IPS-NIHi7 (cell line): ENCODE measurements around the gene BUB1B.
"Not testable (repeated sequence)": the region's sequence is repeated elsewhere in the genome, so short reads cannot be mapped to it uniquely, and the experiment has no call there.

Experiments
- DNase-seq: peaks from one replicate; pipeline ENCODE4 v3.0.0; 2012; ENCODE audit warnings: mixed read lengths; ENCODE audit errors: extremely low spot score

Gene BUB1B

GRCh38 chr15:40135846-40136450, 24.9 kb upstream of the BUB1B start:
- DNase-seq: not testable (repeated sequence)

- DNase-seq: no peak
Observed at GRCh38 chr15:40136470-40137302, 24.2 kb upstream of the BUB1B start.

- DNase-seq: peak; percentile 53
Observed at GRCh38 chr15:40137303-40138200, 23.3 kb upstream of the BUB1B start.

- DNase-seq: not testable (repeated sequence)
Observed at GRCh38 chr15:40138201-40138570, 22.7 kb upstream of the BUB1B start.

- DNase-seq: no peak
Observed at GRCh38 chr15:40142428-40142827, 18.4 kb upstream of the BUB1B start.

GRCh38 chr15:40146037-40146436, 14.8 kb upstream of the BUB1B start:
- DNase-seq: no peak

GRCh38 chr15:40149339-40149738, 11.5 kb upstream of the BUB1B start:
- DNase-seq: no peak

- no peak for DNase-seq
Observed at GRCh38 chr15:40150163-40150925, 10.5 kb upstream of the BUB1B start.

- no peak for DNase-seq
Observed at GRCh38 chr15:40151499-40151898, 9.4 kb upstream of the BUB1B start.

GRCh38 chr15:40151991-40152390, 8.9 kb upstream of the BUB1B start:
- DNase-seq: no peak

- not testable (repeated sequence) for DNase-seq
Observed at GRCh38 chr15:40154821-40155220, 6.0 kb upstream of the BUB1B start.

GRCh38 chr15:40155270-40155910, 5.5 kb upstream of the BUB1B start:
- DNase-seq: peak; percentile 80

- DNase-seq: no peak
Observed at GRCh38 chr15:40157778-40158447, 3.0 kb upstream of the BUB1B start.

- no peak for DNase-seq
Observed at GRCh38 chr15:40160021-40160420, 848 bp upstream of the BUB1B start.

GRCh38 chr15:40161693-40162391, 973 bp downstream of the BUB1B start:
- no peak for DNase-seq

- DNase-seq: no peak
Observed at GRCh38 chr15:40162552-40162951, 1.7 kb downstream of the BUB1B start.

- DNase-seq: no peak
Observed at GRCh38 chr15:40163657-40164416, 3.0 kb downstream of the BUB1B start.

- not testable (repeated sequence) for DNase-seq
Observed at GRCh38 chr15:40167374-40167773, 6.5 kb downstream of the BUB1B start.

- no peak for DNase-seq
Observed at GRCh38 chr15:40175160-40175559, 14.3 kb downstream of the BUB1B start.
